ENCODE results near the gene TUBA4B. TPM values are rescaled to one million over a fixed set of nuclear protein-coding genes. Genes with fewer than 3 reads are reported as not detected.

TUBA4B gene
- total RNA-seq, 3 donors from 2014 or later (not counting 1 experiment from before 2014, with no cell fraction given) = not detected

- ATAC-seq = no peak
- WGBS (ENCODE audit: insufficient coverage) = 89% methylated on average over 8 of the region's 8 CpGs
Observed at GRCh38 chr2:219269362-219270054, 16.5 kb downstream of the TUBA4B start.

GRCh38 chr2:219270055-219270372 is 17.0 kb downstream of the TUBA4B start:
- intact Hi-C loops (cut with micrococcal nuclease) = no loop called here

More at GRCh38 chr2:219269362-219270054, 16.5 kb downstream of the TUBA4B start:
- intact Hi-C loops (cut with micrococcal nuclease) = no loop called here
- DNase-seq = no peak
- no peak overlapping the region for H3K27ac ChIP-seq (ENCODE audit: low read length)
- Mint-ChIP-seq H3K27me3 (ENCODE audit: low read depth in 2 of 2) (peaks cover 0 to 5% of the 10 kb centered on the region in 2 donors), H3K4me1 (no peaks in the 10 kb centered on the region), H3K9me3 (no peaks in the 10 kb centered on the region), H3K4me3 (no peak overlapping the region), H3K36me3 (no peaks in the 10 kb centered on the region), H3K27ac (no peak overlapping the region)
- no peak overlapping the region for H3K4me3 ChIP-seq (ENCODE audit: low read length)
- H3K9me3 ChIP-seq (ENCODE audit: control insufficient read depth, insufficient read depth, low read length) = no peaks in the 10 kb centered on the region
- no peaks in the 10 kb centered on the region for H3K4me1 ChIP-seq (ENCODE audit: control insufficient read depth, insufficient read depth, low read length)
- no peaks in the 10 kb centered on the region for H3K36me3 ChIP-seq (ENCODE audit: control insufficient read depth, insufficient read depth, low read length)
- H3K27me3 ChIP-seq (ENCODE audit: control insufficient read depth, insufficient read depth, low read length) = no peaks in the 10 kb centered on the region
- TF ChIP-seq, protein P1, sequence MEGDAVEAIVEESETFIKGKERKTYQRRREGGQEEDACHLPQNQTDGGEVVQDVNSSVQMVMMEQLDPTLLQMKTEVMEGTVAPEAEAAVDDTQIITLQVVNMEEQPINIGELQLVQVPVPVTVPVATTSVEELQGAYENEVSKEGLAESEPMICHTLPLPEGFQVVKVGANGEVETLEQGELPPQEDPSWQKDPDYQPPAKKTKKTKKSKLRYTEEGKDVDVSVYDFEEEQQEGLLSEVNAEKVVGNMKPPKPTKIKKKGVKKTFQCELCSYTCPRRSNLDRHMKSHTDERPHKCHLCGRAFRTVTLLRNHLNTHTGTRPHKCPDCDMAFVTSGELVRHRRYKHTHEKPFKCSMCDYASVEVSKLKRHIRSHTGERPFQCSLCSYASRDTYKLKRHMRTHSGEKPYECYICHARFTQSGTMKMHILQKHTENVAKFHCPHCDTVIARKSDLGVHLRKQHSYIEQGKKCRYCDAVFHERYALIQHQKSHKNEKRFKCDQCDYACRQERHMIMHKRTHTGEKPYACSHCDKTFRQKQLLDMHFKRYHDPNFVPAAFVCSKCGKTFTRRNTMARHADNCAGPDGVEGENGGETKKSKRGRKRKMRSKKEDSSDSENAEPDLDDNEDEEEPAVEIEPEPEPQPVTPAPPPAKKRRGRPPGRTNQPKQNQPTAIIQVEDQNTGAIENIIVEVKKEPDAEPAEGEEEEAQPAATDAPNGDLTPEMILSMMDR (IDR thresholded peaks at IDR 0.05) = no peak

DNA sequence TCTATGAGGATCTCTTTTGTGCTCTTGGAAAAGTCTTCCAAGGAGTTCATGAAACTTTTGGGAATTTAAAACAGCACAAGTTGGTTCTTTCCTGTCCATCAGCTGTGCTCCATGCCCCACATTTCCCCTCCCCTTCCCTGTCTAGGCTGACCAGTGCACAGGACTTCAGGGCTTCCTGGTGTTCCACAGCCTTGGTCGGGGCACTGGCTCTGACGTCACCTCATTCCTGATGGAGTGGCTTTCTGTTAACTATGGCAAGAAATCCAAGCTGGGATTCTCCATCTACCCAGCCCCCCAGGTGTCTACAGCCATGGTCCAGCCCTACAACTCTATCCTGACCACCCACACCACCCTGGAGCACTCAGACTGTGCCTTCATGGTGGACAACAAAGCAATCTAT is 18.0 kb downstream of the TUBA4B start:
- 96% methylated on average over 2 of the region's 2 CpGs for WGBS (ENCODE audit: insufficient coverage)
- H3K4me3 ChIP-seq (ENCODE audit: low read length) = no peak overlapping the region
- DNase-seq (no peak), ATAC-seq (no peak)
- no peaks in the 10 kb centered on the region for H3K36me3 ChIP-seq (ENCODE audit: control insufficient read depth, insufficient read depth, low read length)
- H3K4me3 Mint-ChIP-seq = no peak overlapping the region
- H3K27me3 Mint-ChIP-seq (ENCODE audit: low read depth in 2 of 2) = peaks cover 0 to 5% of the 10 kb centered on the region in 2 donors
- no peaks in the 10 kb centered on the region for H3K27me3 ChIP-seq (ENCODE audit: control insufficient read depth, insufficient read depth, low read length)
- H3K9me3 Mint-ChIP-seq = no peaks in the 10 kb centered on the region
- H3K27ac ChIP-seq (ENCODE audit: low read length) = no peak overlapping the region
- no peaks in the 10 kb centered on the region for H3K4me1 ChIP-seq (ENCODE audit: control insufficient read depth, insufficient read depth, low read length)
- TF ChIP-seq, protein P1 (IDR thresholded peaks at IDR 0.05) = no peak
- no peaks in the 10 kb centered on the region for H3K9me3 ChIP-seq (ENCODE audit: control insufficient read depth, insufficient read depth, low read length)
- H3K27ac Mint-ChIP-seq = no peak overlapping the region
- intact Hi-C loops (cut with micrococcal nuclease) = no loop called here
- H3K4me1 Mint-ChIP-seq = no peaks in the 10 kb centered on the region
- no peaks in the 10 kb centered on the region for H3K36me3 Mint-ChIP-seq

More at GRCh38 chr2:219270055-219270372, 17.0 kb downstream of the TUBA4B start:
- Histone ChIP-seq H3K4me1 (ENCODE audit: control insufficient read depth, insufficient read depth, low read length) (no peaks in the 10 kb centered on the region), H3K4me3 (ENCODE audit: low read length) (no peak overlapping the region), H3K27me3 (ENCODE audit: control insufficient read depth, insufficient read depth, low read length) (no peaks in the 10 kb centered on the region), H3K36me3 (ENCODE audit: control insufficient read depth, insufficient read depth, low read length) (no peaks in the 10 kb centered on the region), H3K27ac (ENCODE audit: low read length) (no peak overlapping the region), H3K9me3 (ENCODE audit: control insufficient read depth, insufficient read depth, low read length) (no peaks in the 10 kb centered on the region)
- WGBS (ENCODE audit: insufficient coverage) = 91% methylated on average over 5 of the region's 5 CpGs
- Mint-ChIP-seq H3K4me1 (no peaks in the 10 kb centered on the region), H3K9me3 (no peaks in the 10 kb centered on the region), H3K27me3 (ENCODE audit: low read depth in 2 of 2) (peaks cover 0 to 5% of the 10 kb centered on the region in 2 donors), H3K4me3 (no peak overlapping the region), H3K36me3 (no peaks in the 10 kb centered on the region), H3K27ac (no peak overlapping the region)
- TF ChIP-seq, protein P1 (IDR thresholded peaks at IDR 0.05) = no peak
- no peak for ATAC-seq
- no peak for DNase-seq

- Histone ChIP-seq H3K9me3 (ENCODE audit: control insufficient read depth, insufficient read depth, low read length) (no peaks in the 10 kb centered on the region), H3K4me1 (ENCODE audit: control insufficient read depth, insufficient read depth, low read length) (peaks cover under 1% of the 10 kb centered on the region), H3K27ac (ENCODE audit: low read length) (no peak overlapping the region), H3K27me3 (ENCODE audit: control insufficient read depth, insufficient read depth, low read length) (no peaks in the 10 kb centered on the region), H3K4me3 (ENCODE audit: low read length) (no peak overlapping the region), H3K36me3 (ENCODE audit: control insufficient read depth, insufficient read depth, low read length) (no peaks in the 10 kb centered on the region)
- Mint-ChIP-seq H3K9me3 (no peaks in the 10 kb centered on the region), H3K4me1 (peaks cover 2 to 3% of the 10 kb centered on the region in 2 donors), H3K4me3 (no peak overlapping the region), H3K27me3 (ENCODE audit: low read depth in 2 of 2) (peaks cover 0 to 5% of the 10 kb centered on the region in 2 donors), H3K36me3 (no peaks in the 10 kb centered on the region), H3K27ac (no peak overlapping the region)
- no peak for ATAC-seq
- intact Hi-C loops (cut with micrococcal nuclease) = no loop called here
- 89% methylated on average over 4 of the region's 4 CpGs for WGBS (ENCODE audit: insufficient coverage)
- no peak for DNase-seq
- TF ChIP-seq, protein P1 (IDR thresholded peaks at IDR 0.05) = no peak
Observed at GRCh38 chr2:219272356-219272755, 19.3 kb downstream of the TUBA4B start.
